Measurements from ENCODE around the gene ERCC5.

ERCC5 gene

DNA sequence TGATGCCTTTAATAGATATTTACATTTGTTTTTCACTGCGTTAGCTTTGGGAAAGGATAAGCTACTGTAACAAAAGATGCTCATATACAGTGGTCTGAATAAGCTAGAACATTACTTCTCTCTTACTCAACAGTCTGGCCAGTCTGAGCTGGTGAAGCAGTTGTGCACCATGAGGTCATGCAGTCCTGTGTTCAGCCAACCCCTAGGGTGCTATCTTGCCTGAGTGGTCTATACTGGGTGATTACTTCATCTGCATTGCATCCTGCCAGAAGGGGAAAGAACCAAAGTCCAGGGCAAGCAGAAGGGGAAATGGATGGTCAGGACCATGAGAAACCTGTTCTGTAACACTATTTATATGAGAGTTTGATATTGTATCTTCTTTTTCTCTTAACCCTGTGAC lies 31.5 kb downstream of the ERCC5 start:
- H3K4me3 ChIP-seq (replicated peaks in 1 of 2; ENCODE audit: low read depth in 2 of 2, low read length in 2 of 2): no peak overlapping the region
- TF ChIP-seq, protein P1, sequence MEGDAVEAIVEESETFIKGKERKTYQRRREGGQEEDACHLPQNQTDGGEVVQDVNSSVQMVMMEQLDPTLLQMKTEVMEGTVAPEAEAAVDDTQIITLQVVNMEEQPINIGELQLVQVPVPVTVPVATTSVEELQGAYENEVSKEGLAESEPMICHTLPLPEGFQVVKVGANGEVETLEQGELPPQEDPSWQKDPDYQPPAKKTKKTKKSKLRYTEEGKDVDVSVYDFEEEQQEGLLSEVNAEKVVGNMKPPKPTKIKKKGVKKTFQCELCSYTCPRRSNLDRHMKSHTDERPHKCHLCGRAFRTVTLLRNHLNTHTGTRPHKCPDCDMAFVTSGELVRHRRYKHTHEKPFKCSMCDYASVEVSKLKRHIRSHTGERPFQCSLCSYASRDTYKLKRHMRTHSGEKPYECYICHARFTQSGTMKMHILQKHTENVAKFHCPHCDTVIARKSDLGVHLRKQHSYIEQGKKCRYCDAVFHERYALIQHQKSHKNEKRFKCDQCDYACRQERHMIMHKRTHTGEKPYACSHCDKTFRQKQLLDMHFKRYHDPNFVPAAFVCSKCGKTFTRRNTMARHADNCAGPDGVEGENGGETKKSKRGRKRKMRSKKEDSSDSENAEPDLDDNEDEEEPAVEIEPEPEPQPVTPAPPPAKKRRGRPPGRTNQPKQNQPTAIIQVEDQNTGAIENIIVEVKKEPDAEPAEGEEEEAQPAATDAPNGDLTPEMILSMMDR (IDR thresholded peaks at IDR 0.05; ENCODE audit: low read depth, low read length): no peak
- peak; percentile 48 to 77 for DNase-seq (ENCODE audit: low read depth in 2 of 2)

DNA sequence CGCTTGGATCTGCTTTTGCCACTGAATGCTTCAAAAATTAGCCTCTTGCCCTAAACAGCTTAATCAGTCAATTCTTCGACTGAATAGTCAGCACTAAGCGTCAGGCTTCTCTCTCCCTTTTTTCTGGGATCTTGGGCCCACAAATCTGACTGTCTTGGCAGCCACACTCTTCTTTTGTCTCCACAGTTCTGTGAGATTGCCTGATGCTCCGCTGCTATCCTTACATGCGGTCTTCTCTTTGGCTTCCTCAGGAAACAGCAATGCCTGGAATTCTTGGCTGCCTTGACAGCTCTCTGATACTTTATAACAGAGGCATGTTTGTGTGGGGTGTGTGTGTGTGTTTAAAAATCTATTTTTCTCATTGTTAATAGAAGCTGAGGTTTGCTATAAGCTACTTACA lies 32.6 kb downstream of the ERCC5 start:
- no peak overlapping the region for H3K4me3 ChIP-seq (replicated peaks in 1 of 2; ENCODE audit: low read depth in 2 of 2, low read length in 2 of 2)
- DNase-seq (ENCODE audit: low read depth in 2 of 2): peak; percentile 64 to 85
- TF ChIP-seq, protein P1 (IDR thresholded peaks at IDR 0.05; ENCODE audit: low read depth, low read length): no peak

DNA sequence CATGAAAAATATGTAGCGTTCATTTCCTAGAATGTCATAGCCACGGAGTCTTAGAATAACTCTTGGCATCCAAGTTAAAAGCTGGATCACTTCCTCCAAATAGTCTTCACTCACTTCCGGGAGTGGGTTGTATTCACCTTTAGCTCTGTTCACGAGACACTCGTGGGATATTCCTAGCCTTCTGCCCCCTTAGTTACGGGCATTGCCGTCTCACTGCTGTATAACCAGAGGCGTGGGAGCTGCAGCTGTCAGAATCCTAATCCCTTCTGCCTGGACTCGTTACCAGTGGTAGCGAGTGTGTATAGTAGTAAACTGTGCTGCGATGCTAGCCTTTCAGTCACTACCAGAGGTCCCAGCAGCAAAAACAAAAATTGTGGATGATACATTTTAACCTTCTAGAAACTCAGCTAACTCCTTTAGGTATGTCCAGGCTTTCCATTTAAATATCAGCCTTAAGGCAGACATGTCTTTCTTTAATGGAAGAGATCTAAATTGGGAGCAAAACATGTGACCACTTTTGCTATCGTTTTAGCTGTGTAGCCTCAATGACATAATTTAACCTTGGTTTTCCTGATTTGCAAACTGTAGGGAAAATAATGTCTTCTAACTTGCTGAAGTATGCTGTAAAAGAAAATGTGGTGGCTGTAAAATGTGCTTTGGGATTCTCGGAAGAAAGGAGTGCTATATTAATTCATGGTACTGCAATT lies 34.1 kb downstream of the ERCC5 start:
- no peak overlapping the region for H3K4me3 ChIP-seq (replicated peaks in 1 of 2; ENCODE audit: low read depth in 2 of 2, low read length in 2 of 2)
- no peak for DNase-seq (ENCODE audit: low read depth in 2 of 2)
- TF ChIP-seq, protein P1 (IDR thresholded peaks at IDR 0.05; ENCODE audit: low read depth, low read length): no peak

DNA sequence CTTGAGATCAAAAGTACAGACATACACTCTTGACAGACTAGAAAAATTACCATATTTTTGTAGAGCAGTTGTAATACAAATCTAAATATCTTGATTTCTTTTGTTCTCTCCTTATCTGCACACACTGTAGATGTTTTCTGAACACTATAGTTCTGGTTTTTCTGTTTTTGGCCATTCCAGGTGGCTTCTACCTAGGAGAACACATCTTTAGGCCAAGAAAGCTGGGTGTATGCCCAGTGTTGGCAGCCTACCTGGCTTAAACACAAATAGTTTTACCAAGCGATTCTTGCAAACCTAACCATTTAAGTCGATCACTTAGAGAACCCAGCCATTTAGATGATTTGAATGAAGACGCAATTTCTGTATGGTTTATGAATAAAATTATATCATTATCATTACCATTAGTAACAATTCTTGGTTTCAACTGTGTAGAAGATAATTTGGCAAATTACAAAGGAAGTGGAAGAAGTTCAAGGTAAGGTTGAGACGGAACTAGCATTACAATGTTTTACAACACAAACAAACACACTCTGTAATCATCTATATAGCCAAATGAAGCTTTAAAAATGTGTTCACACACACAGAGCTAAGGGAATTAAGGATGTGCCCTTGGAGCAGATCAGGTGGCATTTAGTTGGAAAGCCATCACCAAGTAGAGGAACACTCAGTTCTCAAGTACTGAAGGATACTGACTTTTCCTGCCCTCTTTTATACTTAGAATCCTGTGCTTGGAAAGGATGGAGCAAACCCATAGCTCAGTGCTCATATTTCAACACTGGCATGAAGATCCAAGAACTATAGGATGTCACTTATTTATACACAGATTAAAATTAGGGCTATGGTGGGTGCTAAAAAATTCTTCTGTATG lies 36.2 kb downstream of the ERCC5 start:
- no peak overlapping the region for H3K4me3 ChIP-seq (replicated peaks in 1 of 2; ENCODE audit: low read depth in 2 of 2, low read length in 2 of 2)
- TF ChIP-seq, protein P1 (IDR thresholded peaks at IDR 0.05; ENCODE audit: low read depth, low read length): no peak
- no peak for DNase-seq (ENCODE audit: low read depth in 2 of 2)

DNA sequence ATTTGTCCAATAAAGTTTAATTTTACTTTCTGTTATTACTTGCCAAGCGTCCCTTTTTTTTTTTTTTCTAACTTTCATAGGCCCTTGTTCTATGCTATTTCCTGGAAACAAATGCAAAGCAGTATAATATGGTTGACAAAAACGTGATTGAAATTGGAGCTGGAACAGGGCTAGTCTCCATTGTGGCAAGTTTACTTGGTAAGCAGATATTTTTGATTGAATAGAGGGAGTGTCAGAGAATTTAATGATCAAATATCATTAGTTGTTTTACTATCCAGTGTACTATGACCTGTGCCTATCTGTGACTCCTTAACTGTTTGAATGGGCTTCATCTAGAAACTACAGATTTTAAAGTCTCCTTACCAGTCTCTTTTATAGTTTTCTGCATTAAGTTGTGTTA lies 46.7 kb downstream of the ERCC5 start:
- DNase-seq (ENCODE audit: low read depth in 2 of 2): no peak
- H3K4me3 ChIP-seq (replicated peaks in 1 of 2; ENCODE audit: low read depth in 2 of 2, low read length in 2 of 2): no peak overlapping the region
- TF ChIP-seq, protein P1 (IDR thresholded peaks at IDR 0.05; ENCODE audit: low read depth, low read length): no peak

DNA sequence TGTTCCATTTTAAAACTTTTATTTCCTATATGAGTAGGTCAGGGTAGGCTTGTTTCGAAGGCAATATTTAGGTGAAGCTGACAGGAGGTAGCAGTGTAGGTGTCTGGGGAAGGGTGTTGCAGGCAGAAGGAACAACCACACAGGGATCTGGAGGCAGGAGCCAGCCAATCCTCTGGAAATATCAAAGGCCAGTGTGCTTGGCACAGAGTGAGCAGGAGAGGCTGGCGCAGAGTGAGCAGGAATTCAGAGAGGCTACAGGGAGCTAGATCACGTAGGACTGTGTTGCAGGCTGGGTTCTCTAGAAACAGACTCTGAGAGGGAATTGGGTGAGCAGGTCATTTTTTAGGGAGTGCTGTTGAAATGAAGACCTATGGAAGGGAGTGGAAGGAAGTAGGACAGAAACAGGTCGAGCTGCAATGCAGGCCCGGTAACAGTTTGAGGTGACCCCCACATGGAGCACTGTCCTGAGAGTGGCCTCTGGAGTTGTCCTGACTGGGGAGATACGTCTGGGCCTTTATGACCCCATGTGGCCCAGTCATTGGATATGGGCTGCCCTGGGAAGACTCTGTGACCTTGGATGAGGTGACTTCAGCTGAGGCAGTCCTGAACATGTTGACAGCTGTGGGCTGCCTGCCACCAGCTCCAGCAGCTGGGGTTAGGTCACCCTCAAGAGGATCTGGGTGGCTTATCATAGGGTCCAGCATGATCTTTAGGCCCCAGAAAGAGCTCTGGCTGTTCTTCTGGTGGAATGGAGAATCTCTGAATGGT lies 51.7 kb downstream of the ERCC5 start:
- H3K4me3 ChIP-seq (replicated peaks in 1 of 2; ENCODE audit: low read depth in 2 of 2, low read length in 2 of 2): no peak overlapping the region
- DNase-seq (ENCODE audit: low read depth in 2 of 2): no peak
- TF ChIP-seq, protein P1 (IDR thresholded peaks at IDR 0.05; ENCODE audit: low read depth, low read length): no peak

All from cardiac fibroblast (primary cell).